CD8-positive, alpha-beta memory T cell (primary cell): ENCODE measurements around the gene HIVEP2. TPM values are rescaled to one million over a fixed set of nuclear protein-coding genes. Genes with fewer than 3 reads are reported as not detected.
A peak's percentile ranks its signal among the peaks of the same experiment; 100 is the strongest.

Source experiments
- CTCF ChIA-PET: fragments of 350-600 bp; sonication (Branson Sonifier 250); formaldehyde crosslinking; loops from one replicate; lab custom pipeline; 2021; ENCODE audit warnings: antibody characterized with exemption; lab: Charles Lee
- POLR2A ChIA-PET: fragments of 350-600 bp; sonication (Branson Sonifier 250); formaldehyde crosslinking; loops from one replicate; lab custom pipeline; 2021; ENCODE audit warnings: antibody characterized with exemption; lab: Charles Lee
- DNase-seq, 5 donors: peaks; one replicate each; pipeline versions ENCODE4 v3.0.0 to v3.0.0-alpha.2; 2020 to 2022; ENCODE audit warnings: mixed read lengths in 1 of 5
- H3K27ac ChIP-seq: one replicate; pipeline ENCODE4 v1.7.0; 2013; ENCODE audit warnings: low read depth, mild to moderate bottlenecking, low read length, moderate library complexity
- H3K27me3 ChIP-seq: 2 replicates; pipeline ENCODE4 v1.7.0; 2013; ENCODE audit warnings: low read length, mild to moderate bottlenecking; ENCODE audit not compliant: insufficient read depth, poor library complexity, severe bottlenecking
- H3K36me3 ChIP-seq: 2 replicates; pipeline ENCODE4 v1.7.0; 2013; ENCODE audit warnings: mild to moderate bottlenecking, low read length, moderate library complexity; ENCODE audit not compliant: insufficient read depth
- H3K4me1 ChIP-seq: 2 replicates; pipeline ENCODE4 v1.7.0; 2013; ENCODE audit warnings: mild to moderate bottlenecking, low read length, moderate library complexity; ENCODE audit not compliant: insufficient read depth
- H3K4me3 ChIP-seq: 2 replicates; pipeline ENCODE4 v1.7.0; 2013; ENCODE audit warnings: mild to moderate bottlenecking, low read length
- H3K9me3 ChIP-seq: 2 replicates; pipeline ENCODE4 v1.7.0; 2013; ENCODE audit warnings: mild to moderate bottlenecking, low read length
- H3K27ac Mint-ChIP-seq, 8 donors: one replicate each; pipeline ENCODE4 v1.8.0; 2020 to 2021; ENCODE audit warnings: mixed read lengths in 8 of 8, mild to moderate bottlenecking in 6 of 8, inconsistent platforms in 3 of 8, moderate library complexity in 3 of 8
- H3K27me3 Mint-ChIP-seq, 2 donors: one replicate each; pipeline ENCODE4 v1.8.0; 2020 to 2021; ENCODE audit warnings: mixed read lengths in 2 of 2, mild to moderate bottlenecking in 1 of 2, moderate library complexity in 1 of 2
- H3K36me3 Mint-ChIP-seq, 3 donors: one replicate each; pipeline ENCODE4 v1.8.0; 2020 to 2021; ENCODE audit warnings: mixed read lengths in 3 of 3, inconsistent platforms in 1 of 3, mild to moderate bottlenecking in 1 of 3
- H3K4me1 Mint-ChIP-seq, 3 donors: one replicate each; pipeline ENCODE4 v1.8.0; 2020 to 2021; ENCODE audit warnings: mixed read lengths in 3 of 3, inconsistent platforms in 1 of 3, mild to moderate bottlenecking in 1 of 3
- H3K4me3 Mint-ChIP-seq, 7 donors: one replicate each; pipeline ENCODE4 v1.8.0; 2020 to 2021; ENCODE audit warnings: mixed read lengths in 7 of 7, mild to moderate bottlenecking in 6 of 7, moderate library complexity in 4 of 7, inconsistent platforms in 2 of 7
- H3K9me3 Mint-ChIP-seq, 5 donors: one replicate each; pipeline ENCODE4 v1.8.0; 2020 to 2022; ENCODE audit warnings: mixed read lengths in 5 of 5, mild to moderate bottlenecking in 3 of 5, moderate library complexity in 2 of 5, inconsistent platforms in 1 of 5
- polyA plus RNA-seq: library from polyadenylated mRNA; unstranded; fragments of 300-500 nt; fragmentation: Illumina TruSeq; gene quantifications from one replicate; pipeline ENCODE4 v1.2.3, GENCODE V29; 2021
- total RNA-seq, 2 experiments: library from RNA; stranded (reverse); gene quantifications; one replicate each; pipeline ENCODE4 v1.2.3, GENCODE V29; 2021

Gene HIVEP2
- total and polyA plus RNA-seq, 3 experiments from 2014 or later = 15.4 to 37.2 (median 37.1) TPM

DNA sequence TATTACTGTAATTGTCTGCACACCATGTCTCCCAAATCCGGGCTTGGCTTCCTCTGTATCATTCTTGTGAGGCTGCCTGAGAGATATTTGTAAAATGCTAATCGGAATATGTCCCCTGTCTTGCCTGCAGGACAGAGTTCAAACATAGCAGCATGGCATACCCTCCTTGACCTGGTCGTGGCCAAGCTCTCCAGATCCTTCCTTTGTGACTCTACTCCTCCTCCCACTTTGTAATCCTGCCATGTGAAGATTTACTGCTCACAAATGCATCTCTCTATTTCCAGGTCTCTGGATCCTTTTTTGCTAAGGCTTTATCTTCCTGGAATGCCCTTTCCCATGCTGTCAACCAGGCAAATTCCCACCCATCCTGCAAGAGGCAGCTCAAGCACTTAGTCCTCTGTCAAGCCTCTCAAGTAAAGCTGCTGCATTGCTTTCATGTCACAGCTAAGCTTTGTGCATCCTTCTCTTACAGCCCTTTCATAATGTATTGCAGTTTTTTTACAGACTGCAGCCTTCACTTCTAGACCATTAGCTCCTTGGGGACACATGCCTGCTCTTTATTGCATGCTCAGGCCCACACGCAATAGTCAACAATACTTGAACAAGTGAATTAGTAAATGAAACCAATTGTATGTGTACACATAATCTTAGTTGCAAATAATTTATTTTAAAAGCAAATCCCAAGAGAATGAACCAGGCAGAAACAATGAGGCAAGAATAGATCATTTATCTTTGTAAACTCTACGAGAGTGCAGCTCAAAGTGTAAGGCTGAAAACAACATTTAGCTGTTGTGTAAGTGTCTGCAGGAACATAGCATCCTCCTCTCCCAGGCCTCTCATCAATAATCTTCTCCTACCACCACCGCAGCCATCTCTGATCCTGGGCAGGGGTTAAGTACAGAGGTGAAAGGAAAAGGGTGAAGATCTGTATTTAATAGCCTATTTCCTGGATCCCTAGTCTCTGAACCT lies 45.8 kb downstream of the HIVEP2 start:
- no peak for DNase-seq
- Mint-ChIP-seq H3K27ac (no peak overlapping the region), H3K4me1 (peaks cover 0 to 56% (median 11%) of the 10 kb centered on the region in 3 donors), H3K4me3 (peak overlapping the region in 1 of 7 donors; percentile 4), H3K27me3 (no peaks in the 10 kb centered on the region), H3K9me3 (no peaks in the 10 kb centered on the region), H3K36me3 (peaks cover 0 to 20% (median 3%) of the 10 kb centered on the region in 3 donors)
- POLR2A ChIA-PET = no interaction called here
- H3K27ac ChIP-seq = no peak overlapping the region
- H3K27me3 ChIP-seq = no peaks in the 10 kb centered on the region
- no peaks in the 10 kb centered on the region for H3K9me3 ChIP-seq
- H3K4me3 ChIP-seq = no peak overlapping the region
- peaks cover 83% of the 10 kb centered on the region for H3K4me1 ChIP-seq
- CTCF ChIA-PET = interaction anchor here (1.0 to 1.1 kb wide), 2 partner anchors 13 to 56 kb away, joined by 3 to 4 read pairs; no protein-coding TSS in a partner anchor
- H3K36me3 ChIP-seq = no peaks in the 10 kb centered on the region

GRCh38 chr6:142897659-142898058 lies 47.3 kb downstream of the HIVEP2 start:
- ChIA-PET POLR2A (no interaction called here), CTCF (no interaction called here)
- Mint-ChIP-seq H3K27me3 (no peaks in the 10 kb centered on the region), H3K36me3 (peaks cover 0 to 21% (median 3%) of the 10 kb centered on the region in 3 donors), H3K27ac (no peak overlapping the region), H3K9me3 (no peaks in the 10 kb centered on the region), H3K4me1 (peaks cover 11 to 45% (median 21%) of the 10 kb centered on the region in 3 donors), H3K4me3 (no peak overlapping the region)
- no peak for DNase-seq
- Histone ChIP-seq H3K36me3 (no peaks in the 10 kb centered on the region), H3K4me3 (no peak overlapping the region), H3K4me1 (peaks cover 73% of the 10 kb centered on the region), H3K27ac (no peak overlapping the region), H3K9me3 (no peaks in the 10 kb centered on the region), H3K27me3 (no peaks in the 10 kb centered on the region)

DNA sequence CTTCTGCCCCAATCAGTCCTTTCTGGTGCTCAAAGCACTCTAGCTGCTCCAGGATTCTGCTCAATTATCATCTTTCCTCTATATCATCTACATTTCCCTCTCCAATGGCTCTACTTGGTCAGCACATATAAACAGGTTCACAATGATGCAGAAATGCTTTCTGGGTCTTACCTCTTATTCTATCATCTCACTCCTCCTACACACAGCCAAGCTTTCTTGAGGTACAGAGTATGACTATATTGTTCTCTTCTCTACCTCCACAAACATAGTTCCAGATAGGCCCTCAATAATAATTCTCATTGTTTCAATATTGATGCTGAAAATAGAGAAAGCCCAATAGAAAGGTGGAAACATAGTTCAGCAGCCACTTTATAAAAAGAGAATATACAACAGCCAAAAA lies 48.2 kb downstream of the HIVEP2 start:
- peaks cover 73% of the 10 kb centered on the region for H3K4me1 ChIP-seq
- POLR2A ChIA-PET = no interaction called here
- H3K36me3 Mint-ChIP-seq = peaks cover 0 to 21% (median 3%) of the 10 kb centered on the region in 3 donors

DNA sequence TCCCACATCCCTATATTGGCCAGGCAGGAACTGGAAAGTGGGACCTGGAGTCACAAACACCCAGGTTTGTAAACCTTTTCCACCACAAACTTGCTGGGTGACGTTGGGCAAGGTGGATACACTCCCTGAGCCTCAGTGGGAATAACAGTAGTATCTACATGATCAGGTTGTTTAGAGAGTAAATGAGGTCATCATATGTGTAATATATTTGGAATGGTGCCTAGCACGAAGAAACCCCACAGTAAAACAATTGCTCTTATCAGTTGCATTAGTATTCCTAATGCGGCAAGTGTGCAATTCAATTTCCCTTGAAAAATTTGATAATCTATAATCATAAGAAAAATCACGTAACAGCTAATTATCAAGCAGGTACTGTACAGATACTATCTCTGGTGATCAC lies 51.9 kb downstream of the HIVEP2 start:
- Histone ChIP-seq H3K4me3 (no peak overlapping the region), H3K27ac (no peak overlapping the region), H3K4me1 (peaks cover 59% of the 10 kb centered on the region), H3K9me3 (no peaks in the 10 kb centered on the region), H3K36me3 (no peaks in the 10 kb centered on the region), H3K27me3 (no peaks in the 10 kb centered on the region)
- peaks cover 0 to 16% (median 3%) of the 10 kb centered on the region in 3 donors for H3K36me3 Mint-ChIP-seq
- no peaks in the 10 kb centered on the region for H3K9me3 Mint-ChIP-seq
- ChIA-PET POLR2A (no interaction called here), CTCF (no interaction called here)
- H3K4me1 Mint-ChIP-seq = peaks cover 56 to 66% (median 58%) of the 10 kb centered on the region in 3 donors
- H3K27ac Mint-ChIP-seq = no peak overlapping the region
- DNase-seq = no peak
- no peaks in the 10 kb centered on the region for H3K27me3 Mint-ChIP-seq
- H3K4me3 Mint-ChIP-seq = no peak overlapping the region

More for the DNA sequence above, 48.2 kb downstream of the HIVEP2 start:
- Mint-ChIP-seq H3K27me3 (no peaks in the 10 kb centered on the region), H3K4me1 (peaks cover 20 to 45% (median 30%) of the 10 kb centered on the region in 3 donors), H3K27ac (no peak overlapping the region), H3K4me3 (no peak overlapping the region), H3K9me3 (no peaks in the 10 kb centered on the region)
- DNase-seq = no peak
- Histone ChIP-seq H3K36me3 (no peaks in the 10 kb centered on the region), H3K27ac (no peak overlapping the region), H3K9me3 (no peaks in the 10 kb centered on the region), H3K4me3 (no peak overlapping the region), H3K27me3 (no peaks in the 10 kb centered on the region)
- CTCF ChIA-PET = no interaction called here

DNA sequence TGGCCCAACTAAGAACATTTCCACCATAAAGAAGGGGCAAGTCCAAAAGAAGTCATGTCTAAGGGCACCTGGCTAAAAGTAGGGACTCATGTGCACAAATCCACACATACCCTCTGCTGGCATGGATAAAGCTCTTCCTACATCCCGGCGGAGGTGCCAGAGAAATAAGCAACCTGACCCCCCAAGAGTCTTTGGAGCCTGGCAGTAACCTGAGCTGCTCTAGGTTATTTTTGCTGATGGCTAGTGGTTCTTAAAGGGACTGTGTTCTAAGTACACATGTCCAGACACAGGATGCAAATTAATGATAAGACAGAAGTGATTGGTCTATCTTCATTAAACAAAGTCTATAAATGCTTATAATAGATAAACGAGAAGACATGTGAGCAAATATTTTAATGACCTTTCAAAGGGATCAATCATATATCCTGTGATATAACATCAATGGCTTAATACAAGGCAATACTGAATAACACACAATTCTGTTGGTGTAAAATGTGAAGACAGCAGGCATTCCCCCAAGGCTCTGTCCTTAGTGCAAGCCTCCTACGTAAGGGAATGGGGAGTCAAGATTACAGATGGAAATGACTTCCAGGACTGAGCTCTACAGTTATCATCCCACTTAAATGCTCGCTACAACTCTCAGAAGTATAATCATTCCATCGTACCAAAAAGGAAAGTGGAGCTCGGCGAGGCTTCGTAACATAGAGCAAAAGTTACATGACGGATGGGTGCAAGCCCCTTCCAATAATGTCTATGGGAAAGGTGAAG lies 52.5 kb downstream of the HIVEP2 start:
- DNase-seq = no peak
- POLR2A ChIA-PET = no interaction called here
- peaks cover 61% of the 10 kb centered on the region for H3K4me1 ChIP-seq
- no peaks in the 10 kb centered on the region for H3K9me3 ChIP-seq
- H3K27ac ChIP-seq = no peak overlapping the region
- H3K27me3 ChIP-seq = no peaks in the 10 kb centered on the region
- Mint-ChIP-seq H3K9me3 (no peaks in the 10 kb centered on the region), H3K27me3 (no peaks in the 10 kb centered on the region), H3K4me1 (peaks cover 63 to 73% (median 65%) of the 10 kb centered on the region in 3 donors), H3K4me3 (peak overlapping the region in 2 of 7 donors; percentile 10 to 24), H3K27ac (peak overlapping the region; percentile 6 to 77 (median 42)), H3K36me3 (peaks cover 0 to 16% (median 3%) of the 10 kb centered on the region in 3 donors)
- no peaks in the 10 kb centered on the region for H3K36me3 ChIP-seq
- no peak overlapping the region for H3K4me3 ChIP-seq
- CTCF ChIA-PET = no interaction called here

DNA sequence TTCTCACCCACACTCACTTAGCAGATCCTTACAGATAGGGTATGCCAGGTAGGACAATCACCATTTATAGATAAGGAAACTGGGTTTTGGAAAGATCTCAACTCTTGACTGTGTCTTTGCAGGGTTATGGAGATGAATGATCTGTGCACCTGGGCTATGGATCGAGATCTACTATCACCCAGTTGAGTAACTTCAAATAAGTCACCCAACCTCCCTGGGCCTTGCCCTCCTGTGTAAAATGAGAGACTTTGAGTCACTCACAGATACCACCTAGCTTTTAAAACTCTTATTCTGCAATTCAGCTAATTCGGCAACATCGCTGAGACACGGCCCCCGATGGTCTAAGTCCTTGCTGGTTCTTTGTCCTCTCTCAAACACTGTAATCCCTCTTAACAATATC lies 53.5 kb downstream of the HIVEP2 start:
- peaks cover 61% of the 10 kb centered on the region for H3K4me1 ChIP-seq
- H3K27ac Mint-ChIP-seq = peak overlapping the region; percentile 13 to 87 (median 72)

DNA sequence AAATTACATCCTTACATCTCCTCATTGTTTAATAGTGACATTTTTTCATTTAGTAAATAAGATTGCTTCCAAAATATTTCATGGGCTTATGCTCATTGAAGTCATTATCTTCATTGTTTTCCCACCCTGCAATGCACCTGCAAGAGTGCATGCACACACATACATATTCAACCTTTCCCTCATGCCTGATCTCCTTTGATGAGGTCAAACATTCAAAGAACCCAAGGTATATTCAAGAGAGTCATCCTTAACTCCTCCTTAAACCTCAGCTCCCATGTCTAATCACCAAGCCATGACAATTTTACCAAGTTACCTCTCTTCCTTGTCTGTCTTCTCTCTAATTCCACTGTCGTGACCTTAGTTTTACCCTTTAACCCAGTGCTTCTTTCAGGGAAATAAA lies 56.5 kb downstream of the HIVEP2 start:
- no peaks in the 10 kb centered on the region for H3K27me3 Mint-ChIP-seq
- no peak for DNase-seq
- Histone ChIP-seq H3K27ac (no peak overlapping the region), H3K36me3 (no peaks in the 10 kb centered on the region), H3K4me1 (peaks cover 79% of the 10 kb centered on the region), H3K27me3 (no peaks in the 10 kb centered on the region), H3K9me3 (no peaks in the 10 kb centered on the region), H3K4me3 (no peak overlapping the region)
- H3K36me3 Mint-ChIP-seq = peaks cover 0 to 3% (median 0%) of the 10 kb centered on the region in 3 donors
- CTCF ChIA-PET = interaction anchor here (1.6 kb wide), 1 partner anchor 16 kb away, joined by 5 read pairs; no protein-coding TSS in a partner anchor
- H3K4me3 Mint-ChIP-seq = peak overlapping the region in 3 of 7 donors; percentile 1 to 22 (median 2)
- H3K27ac Mint-ChIP-seq = peak overlapping the region; percentile 64 to 94 (median 78)
- POLR2A ChIA-PET = no interaction called here
- no peaks in the 10 kb centered on the region for H3K9me3 Mint-ChIP-seq
- peaks cover 85 to 100% (median 99%) of the 10 kb centered on the region in 3 donors for H3K4me1 Mint-ChIP-seq

More for the DNA sequence above, 53.5 kb downstream of the HIVEP2 start:
- ChIA-PET POLR2A (no interaction called here), CTCF (no interaction called here)
- no peak overlapping the region for H3K27ac ChIP-seq
- H3K27me3 ChIP-seq = no peaks in the 10 kb centered on the region
- H3K9me3 ChIP-seq = no peaks in the 10 kb centered on the region
- Mint-ChIP-seq H3K36me3 (peaks cover 0 to 16% (median 3%) of the 10 kb centered on the region in 3 donors), H3K27me3 (no peaks in the 10 kb centered on the region), H3K4me3 (peak overlapping the region in 1 of 7 donors; percentile 22), H3K9me3 (no peaks in the 10 kb centered on the region), H3K4me1 (peaks cover 73 to 83% (median 75%) of the 10 kb centered on the region in 3 donors)
- no peaks in the 10 kb centered on the region for H3K36me3 ChIP-seq
- no peak overlapping the region for H3K4me3 ChIP-seq
- no peak for DNase-seq
